RWPE1 (cell line): Measurements from ENCODE around the gene TPRG1L.

Experiments used
- CTCF ChIA-PET: fragments of 350-600 bp; sonication (Branson Sonifier 250); formaldehyde crosslinking; extraction: SDS; loops from one replicate; lab custom pipeline; 2021; lab: Yijun Ruan, JAX
- POLR2A ChIA-PET: fragments of 400-600 bp; formaldehyde crosslinking; extraction: SDS; loops from one replicate; lab custom pipeline; 2020; ENCODE audit warnings: antibody characterized with exemption; ENCODE audit not compliant: low non-redundant PET; lab: Yijun Ruan, JAX
- DNase-seq: peaks from one replicate; pipeline ENCODE4 v3.0.0; 2012; ENCODE audit warnings: low spot score
- H3K27ac ChIP-seq: fragments of 450-650 bp; 2 replicates; pipeline ENCODE4 v1.5.1; 2017
- TF ChIP-seq, protein P1 (sequence below): fragments of 450-650 bp; conservative IDR thresholded peaks from 2 replicates; pipeline ENCODE4 v1.5.1; 2017; ENCODE audit warnings: low read depth, mild to moderate bottlenecking

TPRG1L gene

DNA sequence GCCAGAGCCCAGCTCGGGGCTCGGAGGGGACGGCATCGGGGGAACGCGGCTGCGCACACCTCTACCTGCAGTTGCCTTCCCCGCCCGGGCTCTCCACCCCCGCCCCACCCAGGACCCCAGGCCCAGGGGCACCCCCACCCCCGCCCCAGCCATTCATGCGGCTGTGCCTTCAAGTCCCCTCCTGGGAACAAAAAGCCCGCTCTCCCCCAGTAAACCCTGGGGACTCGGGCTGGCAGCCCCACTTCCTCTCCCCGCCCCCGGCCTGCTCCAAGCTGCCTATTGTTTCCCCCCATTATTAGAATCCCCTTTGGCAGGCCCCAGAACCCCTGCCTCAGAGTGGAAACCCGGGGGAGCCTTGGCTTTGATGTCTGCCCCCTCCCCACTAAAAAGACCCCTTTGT lies 31.5 kb upstream of the TPRG1L start:
- CTCF ChIA-PET, result interaction anchor here (0.8 to 1.9 kb wide), 2 partner anchors 26 to 49 kb away, joined by 3 to 6 read pairs; no protein-coding TSS in a partner anchor
- no peak overlapping the region for H3K27ac ChIP-seq
- POLR2A ChIA-PET, result no interaction called here
- no peak for DNase-seq
- TF ChIP-seq, protein P1, sequence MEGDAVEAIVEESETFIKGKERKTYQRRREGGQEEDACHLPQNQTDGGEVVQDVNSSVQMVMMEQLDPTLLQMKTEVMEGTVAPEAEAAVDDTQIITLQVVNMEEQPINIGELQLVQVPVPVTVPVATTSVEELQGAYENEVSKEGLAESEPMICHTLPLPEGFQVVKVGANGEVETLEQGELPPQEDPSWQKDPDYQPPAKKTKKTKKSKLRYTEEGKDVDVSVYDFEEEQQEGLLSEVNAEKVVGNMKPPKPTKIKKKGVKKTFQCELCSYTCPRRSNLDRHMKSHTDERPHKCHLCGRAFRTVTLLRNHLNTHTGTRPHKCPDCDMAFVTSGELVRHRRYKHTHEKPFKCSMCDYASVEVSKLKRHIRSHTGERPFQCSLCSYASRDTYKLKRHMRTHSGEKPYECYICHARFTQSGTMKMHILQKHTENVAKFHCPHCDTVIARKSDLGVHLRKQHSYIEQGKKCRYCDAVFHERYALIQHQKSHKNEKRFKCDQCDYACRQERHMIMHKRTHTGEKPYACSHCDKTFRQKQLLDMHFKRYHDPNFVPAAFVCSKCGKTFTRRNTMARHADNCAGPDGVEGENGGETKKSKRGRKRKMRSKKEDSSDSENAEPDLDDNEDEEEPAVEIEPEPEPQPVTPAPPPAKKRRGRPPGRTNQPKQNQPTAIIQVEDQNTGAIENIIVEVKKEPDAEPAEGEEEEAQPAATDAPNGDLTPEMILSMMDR, result no peak

DNA sequence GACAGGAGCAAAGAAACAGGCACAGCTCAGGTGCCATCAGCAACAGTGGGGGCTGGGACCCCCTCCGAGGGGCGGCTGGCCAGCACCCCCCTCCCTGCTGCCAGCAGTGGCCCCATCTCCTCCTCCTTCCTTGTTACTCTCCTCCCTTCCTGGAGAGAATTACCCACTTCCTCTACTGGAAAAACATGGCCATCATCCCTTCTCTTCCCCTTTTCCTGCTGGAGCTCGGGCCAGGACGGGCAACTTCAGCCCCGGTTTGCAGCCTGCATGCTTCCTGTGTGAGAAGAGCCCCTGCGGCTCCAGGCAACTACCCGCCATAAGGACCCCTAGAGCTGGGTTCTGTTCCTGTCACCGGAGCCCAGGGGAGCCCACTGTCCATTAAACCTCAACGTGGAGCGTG lies 31.1 kb upstream of the TPRG1L start:
- no peak for DNase-seq
- TF ChIP-seq, protein P1, result no peak
- ChIA-PET POLR2A (no interaction called here), CTCF (interaction anchor here (0.8 to 1.9 kb wide), 2 partner anchors 25 to 49 kb away, joined by 3 to 6 read pairs; no protein-coding TSS in a partner anchor)
- H3K27ac ChIP-seq, result no peak overlapping the region

DNA sequence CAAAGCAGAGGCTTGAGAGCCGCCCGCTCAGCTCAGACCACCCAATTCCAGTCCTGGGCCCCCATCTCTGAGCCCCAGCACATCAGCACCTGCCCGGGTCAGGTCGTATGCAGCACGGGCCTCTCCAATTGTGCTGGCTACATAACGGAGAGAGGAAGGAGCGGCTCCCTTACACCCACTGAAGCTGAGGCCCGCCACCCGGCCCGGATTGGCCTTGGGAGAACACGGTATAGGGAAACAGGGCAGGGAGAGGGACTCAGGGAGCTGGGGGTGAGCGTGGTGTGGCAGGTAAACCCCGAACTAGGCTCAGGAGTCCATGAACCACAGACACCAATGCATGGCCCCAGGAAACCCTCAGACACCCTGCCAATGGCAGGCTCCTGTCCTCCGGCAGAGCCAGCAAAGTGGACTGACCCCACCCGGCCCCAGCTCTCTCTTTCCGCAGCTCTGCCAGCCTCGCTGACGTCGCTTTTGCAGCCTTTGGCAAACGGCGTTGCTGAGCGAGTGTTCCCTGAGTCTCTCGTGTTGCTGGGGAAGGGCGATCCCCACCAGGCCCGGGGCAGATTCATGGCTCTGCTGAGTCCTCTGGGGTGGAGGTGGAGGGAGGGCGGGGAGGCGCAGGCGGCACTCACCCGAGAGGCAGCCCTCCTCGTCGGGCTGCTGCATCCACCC lies 30.0 kb upstream of the TPRG1L start:
- ChIA-PET CTCF (no interaction called here), POLR2A (no interaction called here)
- no peak overlapping the region for H3K27ac ChIP-seq
- TF ChIP-seq, protein P1, result no peak
- no peak for DNase-seq

DNA sequence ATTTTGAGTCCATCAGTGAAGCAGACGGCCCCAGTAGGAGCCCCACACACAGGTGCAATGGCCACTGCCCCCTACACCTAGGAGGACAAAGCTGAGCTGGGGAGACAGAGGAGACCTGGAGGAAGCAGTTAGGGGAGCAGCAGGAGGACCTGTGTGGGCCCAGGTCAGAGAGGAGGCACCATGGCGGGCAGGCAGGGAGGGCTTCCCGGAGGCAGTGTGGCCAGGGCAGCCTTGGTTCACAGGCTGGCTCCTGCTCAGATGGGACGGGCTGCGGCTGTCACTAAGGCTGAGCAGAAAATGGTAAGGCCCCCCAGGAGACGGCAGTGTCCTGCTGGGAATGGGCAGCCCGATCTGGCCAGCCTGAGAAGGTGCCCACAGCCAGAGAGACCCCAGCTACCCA lies 28.9 kb upstream of the TPRG1L start:
- TF ChIP-seq, protein P1, result no peak
- DNase-seq, result no peak
- CTCF ChIA-PET, result interaction anchor here (1.4 kb wide), 1 partner anchor 23 kb away, joined by 3 read pairs; no protein-coding TSS in a partner anchor
- POLR2A ChIA-PET, result no interaction called here
- no peak overlapping the region for H3K27ac ChIP-seq

DNA sequence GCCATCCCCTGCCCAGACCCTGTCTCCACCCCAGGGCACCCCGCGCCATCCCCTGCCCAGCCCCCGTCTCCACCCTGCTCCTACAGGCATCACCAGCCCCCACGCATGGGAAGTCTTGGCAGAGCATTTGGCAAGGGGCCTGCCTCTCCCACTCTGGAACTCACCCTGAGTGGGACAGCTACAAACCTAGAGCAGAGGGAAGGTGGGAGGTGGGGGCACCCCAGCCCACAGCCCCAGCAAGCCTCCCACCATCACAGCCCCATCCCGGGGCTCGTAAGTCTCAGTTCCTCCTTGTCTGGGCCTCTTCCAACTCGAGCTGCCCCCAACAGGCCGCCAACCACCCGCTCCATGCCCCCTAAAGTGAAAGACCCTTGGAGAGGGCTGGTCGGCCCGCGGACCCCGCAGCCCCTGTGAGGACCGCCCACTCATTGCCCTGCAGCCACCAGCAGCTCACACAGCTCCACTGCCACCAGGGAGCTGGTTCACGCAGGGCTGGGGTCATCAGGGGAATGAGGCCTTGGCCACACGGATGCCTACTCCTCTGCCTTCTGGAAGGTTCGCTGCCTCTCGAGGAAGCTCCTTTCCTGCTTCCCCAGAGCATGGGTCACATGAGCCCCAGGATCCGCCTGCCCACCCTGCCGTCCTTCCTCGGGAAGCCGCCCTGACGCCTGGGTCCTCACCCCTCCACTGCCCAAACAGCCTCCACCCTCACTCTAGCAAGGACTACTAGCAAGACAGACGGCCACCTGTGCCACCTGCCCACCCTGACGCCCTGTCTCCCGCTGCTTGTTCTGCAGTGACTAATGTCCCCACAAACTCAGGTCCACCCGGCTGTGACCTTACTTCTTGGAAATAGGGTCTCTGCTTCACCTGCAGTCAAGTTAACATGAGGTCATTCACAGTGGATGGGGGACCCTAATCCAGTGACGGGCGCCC lies 27.9 kb upstream of the TPRG1L start:
- DNase-seq, result no peak
- TF ChIP-seq, protein P1, result no peak
- CTCF ChIA-PET, result interaction anchor here (1.4 kb wide), 1 partner anchor 22 kb away, joined by 3 read pairs; no protein-coding TSS in a partner anchor
- POLR2A ChIA-PET, result no interaction called here
- H3K27ac ChIP-seq, result no peak overlapping the region

DNA sequence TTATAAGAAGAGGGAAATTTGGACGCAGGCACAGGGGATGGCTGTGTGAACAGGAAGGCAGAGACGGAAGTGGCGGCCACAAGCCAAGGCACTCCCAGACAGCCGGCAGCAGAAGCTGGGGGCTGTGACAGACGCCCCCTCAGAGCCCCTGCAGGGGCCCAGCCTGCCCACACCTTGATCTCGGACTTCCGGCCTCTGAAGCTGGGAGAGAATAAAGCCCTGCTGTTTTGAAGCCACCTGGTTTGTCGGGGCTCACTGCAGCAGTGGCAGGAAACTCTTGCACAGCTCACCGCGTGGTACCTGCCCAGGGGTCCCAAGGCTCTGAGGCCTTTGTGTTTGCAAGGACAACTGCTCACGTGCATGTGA lies 27.2 kb upstream of the TPRG1L start:
- peak overlapping the region; percentile 39; the same call in 1 of the 2 replicates for H3K27ac ChIP-seq
- no peak for DNase-seq
- TF ChIP-seq, protein P1, result no peak
- CTCF ChIA-PET, result no interaction called here
- POLR2A ChIA-PET, result no interaction called here
